Loucy (cell line): Measurements from ENCODE around the gene RNF2.

Source experiments
- H2AFZ ChIP-seq: fragments of 200-600 bp; sonication (generic); 2 replicates; pipeline ENCODE4 v1.6.0; 2016; ENCODE audit warnings: antibody characterized with exemption, mild to moderate bottlenecking, low read length, moderate library complexity
- H3F3A ChIP-seq: fragments of 200-600 bp; 2 replicates; pipeline ENCODE4 v1.6.0; 2016; ENCODE audit warnings: antibody characterized with exemption, low read depth, mild to moderate bottlenecking
- H3K27me3 ChIP-seq: fragments of 200-600 bp; sonication (generic); 2 replicates; pipeline ENCODE4 v1.6.1; 2014; ENCODE audit warnings: low read length, mild to moderate bottlenecking; ENCODE audit not compliant: insufficient read depth, poor library complexity, severe bottlenecking
- H3K36me3 ChIP-seq: fragments of 200-600 bp; sonication (generic); 2 replicates; pipeline ENCODE4 v1.6.1; 2016; ENCODE audit warnings: low read length; ENCODE audit not compliant: insufficient read depth
- H3K4me1 ChIP-seq: fragments of 200-600 bp; sonication (generic); 2 replicates; pipeline ENCODE4 v1.5.1; 2014; ENCODE audit warnings: low read length, mild to moderate bottlenecking; ENCODE audit not compliant: insufficient read depth, poor library complexity, severe bottlenecking
- H3K4me2 ChIP-seq: fragments of 200-600 bp; sonication (generic); 2 replicates; pipeline ENCODE4 v1.6.0; 2014; ENCODE audit warnings: antibody characterized with exemption, low read length, low read depth, mild to moderate bottlenecking; ENCODE audit not compliant: poor library complexity, severe bottlenecking
- H3K4me3 ChIP-seq: fragments of 200-600 bp; sonication (generic); 2 replicates; pipeline ENCODE4 v1.5.1; 2014; ENCODE audit warnings: low read length, mild to moderate bottlenecking, mixed read lengths; ENCODE audit not compliant: poor library complexity, severe bottlenecking
- H3K79me2 ChIP-seq: fragments of 200-600 bp; sonication (generic); 2 replicates; pipeline ENCODE4 v1.6.1; 2014; ENCODE audit warnings: low read length; ENCODE audit not compliant: insufficient read depth
- H3K9ac ChIP-seq: fragments of 200-600 bp; sonication (generic); 2 replicates; pipeline ENCODE4 v1.6.0; 2014; ENCODE audit warnings: mild to moderate bottlenecking, low read depth, low read length, moderate library complexity; ENCODE audit not compliant: poor library complexity, severe bottlenecking
- H3K9me2 ChIP-seq: fragments of 200-600 bp; sonication (generic); replicated peaks from 2 replicates; pipeline ENCODE4 v1.6.1; 2016; ENCODE audit warnings: low read depth, low read length, mixed read lengths
- H3K9me3 ChIP-seq: fragments of 200-600 bp; sonication (generic); 2 replicates; pipeline ENCODE4 v1.6.1; 2014; ENCODE audit warnings: mild to moderate bottlenecking, antibody characterized with exemption, low read length, low read depth; ENCODE audit not compliant: insufficient read depth
- H4K20me1 ChIP-seq: fragments of 200-600 bp; sonication (generic); 2 replicates; pipeline ENCODE4 v1.6.0; 2014; ENCODE audit warnings: antibody characterized with exemption, low read length, mild to moderate bottlenecking; ENCODE audit not compliant: insufficient read depth, poor library complexity, severe bottlenecking
- EZH2phosphoT487 ChIP-seq: fragments of 200-600 bp; IDR thresholded peaks from 2 replicates; pipeline ENCODE4 v1.6.1; 2018; ENCODE audit warnings: antibody characterized with exemption, mild to moderate bottlenecking, moderate library complexity, borderline replicate concordance
- TF ChIP-seq, protein P1 (sequence below): fragments of 200-600 bp; sonication (generic); conservative IDR thresholded peaks from 2 replicates; pipeline ENCODE4 v1.5.1; 2014; ENCODE audit warnings: mild to moderate bottlenecking, antibody characterized with exemption, low read length

The RNF2 gene

DNA sequence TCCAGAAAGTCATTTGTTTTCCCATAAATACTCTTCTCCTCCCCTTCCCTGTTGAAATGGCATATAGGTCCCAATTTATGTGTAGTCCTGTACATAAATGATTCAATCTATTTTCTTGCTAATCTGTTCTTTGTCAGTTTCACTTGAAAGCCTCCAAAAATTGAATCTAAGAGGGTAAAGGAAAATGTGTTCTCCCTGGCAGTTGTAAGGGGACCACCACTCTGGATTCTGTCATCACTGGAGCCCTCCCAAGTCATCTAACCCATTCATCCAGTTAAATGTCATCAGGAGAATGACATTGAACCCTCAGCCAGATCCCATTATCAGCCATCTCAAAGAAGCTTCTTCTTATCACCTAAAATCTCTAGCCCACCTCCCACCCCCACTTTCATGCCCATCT is 35.0 kb upstream of the RNF2 start:
- H4K20me1 ChIP-seq: no peaks in the 10 kb centered on the region

DNA sequence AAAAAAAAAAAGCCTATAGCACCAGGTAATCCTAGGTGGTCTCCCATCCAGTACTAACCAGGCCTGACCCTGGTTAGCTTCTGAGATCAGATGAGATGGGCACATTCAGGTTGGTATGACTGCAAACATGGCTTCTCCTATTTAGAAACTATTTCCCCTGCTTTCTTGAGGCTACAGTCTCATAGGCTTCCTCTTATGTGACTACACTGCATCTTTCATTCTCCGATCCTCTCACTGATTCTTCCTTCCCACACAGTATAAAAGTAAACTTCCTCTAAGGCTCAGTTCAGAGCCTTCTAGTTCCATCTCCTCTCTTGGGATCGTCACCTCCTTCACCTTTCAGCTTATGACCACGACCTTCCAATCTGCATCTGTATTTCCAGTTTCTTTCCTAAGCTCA is 30.4 kb upstream of the RNF2 start:
- no peak overlapping the region for H2AFZ ChIP-seq

More for the DNA sequence above, 35.0 kb upstream of the RNF2 start:
- Histone ChIP-seq H3K9ac (no peak overlapping the region), H3K36me3 (no peaks in the 10 kb centered on the region), H3K27me3 (no peaks in the 10 kb centered on the region), H3K4me1 (no peaks in the 10 kb centered on the region), H3K4me2 (no peak overlapping the region), H3K4me3 (no peak overlapping the region), H3K79me2 (no peaks in the 10 kb centered on the region), H2AFZ (no peak overlapping the region), H3K9me3 (no peaks in the 10 kb centered on the region), H3K9me2 (no peaks in the 10 kb centered on the region), H3F3A (no peaks in the 10 kb centered on the region)
- TF ChIP-seq, protein P1, sequence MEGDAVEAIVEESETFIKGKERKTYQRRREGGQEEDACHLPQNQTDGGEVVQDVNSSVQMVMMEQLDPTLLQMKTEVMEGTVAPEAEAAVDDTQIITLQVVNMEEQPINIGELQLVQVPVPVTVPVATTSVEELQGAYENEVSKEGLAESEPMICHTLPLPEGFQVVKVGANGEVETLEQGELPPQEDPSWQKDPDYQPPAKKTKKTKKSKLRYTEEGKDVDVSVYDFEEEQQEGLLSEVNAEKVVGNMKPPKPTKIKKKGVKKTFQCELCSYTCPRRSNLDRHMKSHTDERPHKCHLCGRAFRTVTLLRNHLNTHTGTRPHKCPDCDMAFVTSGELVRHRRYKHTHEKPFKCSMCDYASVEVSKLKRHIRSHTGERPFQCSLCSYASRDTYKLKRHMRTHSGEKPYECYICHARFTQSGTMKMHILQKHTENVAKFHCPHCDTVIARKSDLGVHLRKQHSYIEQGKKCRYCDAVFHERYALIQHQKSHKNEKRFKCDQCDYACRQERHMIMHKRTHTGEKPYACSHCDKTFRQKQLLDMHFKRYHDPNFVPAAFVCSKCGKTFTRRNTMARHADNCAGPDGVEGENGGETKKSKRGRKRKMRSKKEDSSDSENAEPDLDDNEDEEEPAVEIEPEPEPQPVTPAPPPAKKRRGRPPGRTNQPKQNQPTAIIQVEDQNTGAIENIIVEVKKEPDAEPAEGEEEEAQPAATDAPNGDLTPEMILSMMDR: no peak
- TF ChIP-seq EZH2phosphoT487: no peak

DNA sequence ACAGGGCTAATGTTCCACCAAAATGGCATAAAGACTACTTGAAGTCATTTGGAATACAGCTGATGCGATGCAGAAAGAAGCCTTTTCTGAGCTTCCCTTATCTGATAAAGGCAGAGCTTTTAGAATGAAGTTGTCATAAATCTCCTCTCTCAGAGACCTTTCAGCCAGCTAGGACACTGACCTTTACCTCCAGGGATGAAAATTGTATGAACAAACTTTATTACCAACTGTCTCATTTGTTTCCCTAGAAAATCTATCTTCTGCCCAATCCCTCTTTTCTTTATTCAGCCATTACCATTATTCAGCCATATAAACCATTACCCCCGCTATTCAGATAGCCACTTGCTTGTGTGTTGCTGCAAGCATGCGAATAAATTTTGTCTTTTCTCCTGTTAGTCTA is 29.7 kb upstream of the RNF2 start:
- no peaks in the 10 kb centered on the region for H3K36me3 ChIP-seq
- TF ChIP-seq, protein P1: no peak
- TF ChIP-seq EZH2phosphoT487: no peak
- no peaks in the 10 kb centered on the region for H4K20me1 ChIP-seq
- no peaks in the 10 kb centered on the region for H3K4me1 ChIP-seq
- no peak overlapping the region for H3K4me2 ChIP-seq
- H3K9me2 ChIP-seq: no peaks in the 10 kb centered on the region
- H3K9me3 ChIP-seq: no peaks in the 10 kb centered on the region
- H3K9ac ChIP-seq: no peak overlapping the region
- no peak overlapping the region for H3K4me3 ChIP-seq
- H3F3A ChIP-seq: no peaks in the 10 kb centered on the region
- no peaks in the 10 kb centered on the region for H3K79me2 ChIP-seq
- H2AFZ ChIP-seq: no peak overlapping the region
- no peaks in the 10 kb centered on the region for H3K27me3 ChIP-seq

More for the DNA sequence above, 30.4 kb upstream of the RNF2 start:
- no peak overlapping the region for H3K9ac ChIP-seq
- no peaks in the 10 kb centered on the region for H3K9me2 ChIP-seq
- no peaks in the 10 kb centered on the region for H3K36me3 ChIP-seq
- no peaks in the 10 kb centered on the region for H3K27me3 ChIP-seq
- H3K4me2 ChIP-seq: no peak overlapping the region
- H3K9me3 ChIP-seq: no peaks in the 10 kb centered on the region
- H3K79me2 ChIP-seq: no peaks in the 10 kb centered on the region
- H3K4me3 ChIP-seq: no peak overlapping the region
- no peaks in the 10 kb centered on the region for H4K20me1 ChIP-seq
- no peak for TF ChIP-seq EZH2phosphoT487
- TF ChIP-seq, protein P1: no peak
- no peaks in the 10 kb centered on the region for H3F3A ChIP-seq
- H3K4me1 ChIP-seq: no peaks in the 10 kb centered on the region
